GM12878 (cell line): ENCODE measurements around the gene CCBE1. TPM values are rescaled to one million over a fixed set of nuclear protein-coding genes. Genes with fewer than 3 reads are reported as not detected.

ENCODE experiments used
- ATAC-seq: fragments of 200-7000 bp; cut with Tn5 transposase; 3 replicates; pipeline ENCODE4 v1.9.1; 2020; ENCODE audit warnings: mild to moderate bottlenecking, moderate library complexity
- BruUV-seq: library from RNA; stranded (reverse); fragments of 400-500 nt; replicated peaks from 2 replicates; lab custom pipeline; 2021; lab: Mats Ljungman, UMichigan
- CTCF ChIA-PET: fragments of 300-600 bp; sonication (Branson Sonifier 250); formaldehyde crosslinking; extraction: SDS; loops from one replicate; lab custom pipeline; 2021; ENCODE audit warnings: inconsistent platforms; lab: Yijun Ruan, JAX
- POLR2A ChIA-PET: fragments of 350-600 bp; formaldehyde crosslinking; extraction: SDS; loops from one replicate; lab custom pipeline; 2021; ENCODE audit warnings: inconsistent platforms; lab: Charles Lee
- RAD21 ChIA-PET: fragments of 300-600 bp; sonication (Branson Sonifier 250); formaldehyde crosslinking; loops from one replicate; lab custom pipeline; 2023; ENCODE audit warnings: antibody characterized with exemption; ENCODE audit not compliant: unreplicated experiment; lab: Charles Lee
- SMC1A ChIA-PET: fragments of 300-600 bp; sonication (Branson Sonifier 250); formaldehyde crosslinking; loops from one replicate; lab custom pipeline; 2023; ENCODE audit not compliant: unreplicated experiment, uncharacterized antibody; lab: Charles Lee
- DNase-seq: peaks from one replicate; pipeline ENCODE4 v3.0.0-alpha.2; 2011; ENCODE audit warnings: low read depth, low spot score
- FAIRE-seq: peaks from 3 replicates; lab custom pipeline; 2011; peaks lifted over from hg19 to GRCh38; lab: Jason Lieb, UNC
- H2AFZ ChIP-seq: 2 replicates; pipeline ENCODE4 v1.6.0; 2011; ENCODE audit warnings: low read depth, low read length, control low read depth; ENCODE audit not compliant: control insufficient read depth
- H3K27ac ChIP-seq: 2 replicates; pipeline ENCODE4 v1.5.1; 2011; ENCODE audit warnings: control low read depth; ENCODE audit not compliant: control insufficient read depth, insufficient read depth
- H3K27me3 ChIP-seq, 2 experiments: replicated peaks in 1 of 2; 2 replicates each; pipeline versions ENCODE4 v1.6.0 to v1.6.1; 2011; ENCODE audit warnings: low read length in 1 of 2; ENCODE audit not compliant: control insufficient read depth in 2 of 2, insufficient read depth in 2 of 2
- H3K36me3 ChIP-seq, 2 experiments: 2 replicates each; pipeline ENCODE4 v1.5.1; 2011; ENCODE audit warnings: low read length in 1 of 2; ENCODE audit not compliant: control insufficient read depth in 2 of 2, insufficient read depth in 2 of 2
- H3K4me1 ChIP-seq: 2 replicates; pipeline ENCODE4 v1.6.1; 2011; ENCODE audit warnings: mild to moderate bottlenecking, low read length, moderate library complexity, mixed read lengths; ENCODE audit not compliant: control insufficient read depth, insufficient read depth
- H3K4me2 ChIP-seq: 2 replicates; pipeline ENCODE4 v1.6.0; 2011; ENCODE audit warnings: control low read depth; ENCODE audit not compliant: control insufficient read depth, insufficient read depth
- H3K4me3 ChIP-seq: fragments of 200-600 bp; sonication (generic); 2 replicates; pipeline ENCODE4 v1.5.1; 2016
- H3K79me2 ChIP-seq: 2 replicates; pipeline ENCODE4 v1.6.0; 2011; ENCODE audit warnings: low read length; ENCODE audit not compliant: control insufficient read depth, insufficient read depth
- H3K9ac ChIP-seq: 2 replicates; pipeline ENCODE4 v1.8.0; 2011; ENCODE audit warnings: low read length, control low read depth, mixed read lengths; ENCODE audit not compliant: control insufficient read depth, insufficient read depth
- H3K9me3 ChIP-seq: replicated peaks from 3 replicates; pipeline ENCODE4 v1.5.1; 2011; ENCODE audit warnings: mild to moderate bottlenecking, low read length; ENCODE audit not compliant: control insufficient read depth, insufficient read depth
- H4K20me1 ChIP-seq: 2 replicates; pipeline ENCODE4 v1.6.0; 2011; ENCODE audit not compliant: control insufficient read depth, insufficient read depth
- NKRF ChIP-seq: fragments of 450-650 bp; conservative IDR thresholded peaks from 2 replicates; pipeline ENCODE4 v1.6.1; 2017; ENCODE audit warnings: mild to moderate bottlenecking, moderate library complexity
- RELB ChIP-seq: fragments of 450-650 bp; IDR thresholded peaks from 2 replicates; pipeline ENCODE4 v1.6.1; 2017; ENCODE audit warnings: low read depth, mild to moderate bottlenecking, moderate library complexity
- SUZ12 ChIP-seq: fragments of 200-600 bp; sonication (generic); IDR thresholded peaks from one replicate; pipeline ENCODE4 v1.6.1; 2018; ENCODE audit warnings: antibody characterized with exemption, mild to moderate bottlenecking; ENCODE audit not compliant: unreplicated experiment
- WGBS: methylation state at CpG from one replicate; pipeline ENCODE4 v1.1.6; 2016; ENCODE audit warnings: low lambda C conversion rate; ENCODE audit not compliant: insufficient replicate concordance, insufficient coverage; ENCODE audit errors: missing lambda C conversion rate; 5-methylcytosine and 5-hydroxymethylcytosine counted together
- in situ Hi-C: fragments of 300-500 bp; cut with MboI; formaldehyde crosslinking; loops from 9 replicates; pipeline ENCODE4 v1.14.3; 2018; ENCODE audit warnings: mixed read lengths
- intact Hi-C: fragments of 100-400 bp; cut with micrococcal nuclease; formaldehyde crosslinking; loops from one replicate; pipeline ENCODE4 v1.14.2; 2022; ENCODE audit not compliant: unreplicated experiment
- polyA plus RNA-seq, 11 experiments: library from polyadenylated mRNA; depleted of rRNA in 4 of 11; unstranded in 6 of 11; stranded (reverse) in 5 of 11; fragments of >200 nt; fragmentation: Nextera tagmentation in 4 of 11; fragmentation: Illumina TruSeq in 1 of 11; extraction: Ambion mirVana in 4 of 11; extraction: Trizol in 1 of 11; gene quantifications; 1 replicate in 1 of 11; 2 replicates in 10 of 11; pipeline versions ENCODE4 v1.2.1 to v1.2.3, GENCODE V29; 2011 to 2016; ENCODE audit warnings: inconsistent platforms in 2 of 11, missing spikeins in 2 of 11, low read depth in 1 of 11
- total RNA-seq, 4 experiments: library from RNA; depleted of rRNA in 3 of 4; stranded (reverse); fragments of >200 nt in 3 of 4; fragmentation: Illumina TruSeq in 1 of 4; extraction: Trizol in 1 of 4; gene quantifications; 2 replicates each; pipeline versions ENCODE4 v1.2.1 to v1.2.3, GENCODE V29; 2013 to 2021

The CCBE1 gene
- total and polyA plus RNA-seq, 10 of the 15 experiments (the other 5 are each of a cell fraction or from before 2014, with no cell fraction given), result 0.03 to 0.49 (median 0.04) TPM; not detected in 7

- no peak for ATAC-seq
- Histone ChIP-seq H3K4me2 (no peak overlapping the region), H3K79me2 (no peaks in the 10 kb centered on the region), H3K4me3 (no peak overlapping the region), H2AFZ (no peak overlapping the region), H4K20me1 (no peaks in the 10 kb centered on the region), H3K9ac (no peak overlapping the region), H3K36me3 (no peaks in the 10 kb centered on the region), H3K27me3 (no peaks in the 10 kb centered on the region), H3K4me1 (no peaks in the 10 kb centered on the region), H3K9me3 (no peaks in the 10 kb centered on the region), H3K27ac (no peak overlapping the region)
- intact Hi-C loops (no loop called here), in situ Hi-C loops (no loop called here)
- 0% methylated on average over 1 of the region's 1 CpG for WGBS
- ChIA-PET POLR2A (no interaction called here), RAD21 (no interaction called here), SMC1A (no interaction called here), CTCF (interaction anchor here (1.2 kb wide), 1 partner anchor 13 kb away, joined by 3 read pairs; no protein-coding TSS in a partner anchor)
- no peak for TF ChIP-seq NKRF
- TF ChIP-seq SUZ12, result no peak
- TF ChIP-seq RELB, result no peak
- FAIRE-seq, result no peak
- no peak for DNase-seq
- BruUV-seq, result no TSS peak
These were observed 36.2 kb upstream of the CCBE1 start for GRCh38 chr18:59733421-59733820.
